A673 (cell line): ENCODE results near the gene DRD4.

Source experiments
- CTCF ChIP-seq: fragments of 300-800, 200-600 bp; sonication (generic); conservative IDR thresholded peaks from 2 replicates; pipeline ENCODE4 v1.5.1; 2017; ENCODE audit warnings: low read depth, mild to moderate bottlenecking, antibody characterized with exemption, low read length, moderate library complexity, mixed read lengths
- EZH2 ChIP-seq: fragments of 200-600 bp; sonication (generic); IDR thresholded peaks from 2 replicates; pipeline ENCODE4 v1.6.1; 2017; ENCODE audit warnings: borderline replicate concordance, low read depth, mild to moderate bottlenecking, mixed read lengths, antibody characterized with exemption, low read length; ENCODE audit not compliant: poor library complexity, severe bottlenecking

- TF ChIP-seq CTCF (no peak), EZH2 (no peak)
Observed at GRCh38 chr11:614021-614622, 22.9 kb upstream of the DRD4 start.
